GM20000 (cell line): ENCODE data around the gene PAQR3.

Experiments
- DNase-seq: peaks from one replicate; pipeline ENCODE4 v3.0.0; 2012; ENCODE audit warnings: low spot score
- CTCF ChIP-seq: IDR thresholded peaks from 2 replicates; pipeline ENCODE4 v1.5.1; 2012; ENCODE audit warnings: mild to moderate bottlenecking, control low read depth; ENCODE audit errors: extremely low read depth, missing control alignments

Gene PAQR3

GRCh38 chr4:78938868-78939666 is at the start of gene PAQR3:
TSS of gene PAQR3 (minus strand) at chr4:78939438. CDS start at chr4:78939224, 214 bp downstream.
- TF ChIP-seq CTCF: no peak
- DNase-seq: peak; percentile 96

- DNase-seq: no peak
- no peak for TF ChIP-seq CTCF
Measured at GRCh38 chr4:78987683-78988082, 48.4 kb upstream of the PAQR3 start.

GRCh38 chr4:78984593-78984992 is 45.4 kb upstream of the PAQR3 start:
- TF ChIP-seq CTCF: no peak
- no peak for DNase-seq

GRCh38 chr4:78975865-78976264 is 36.6 kb upstream of the PAQR3 start:
- TF ChIP-seq CTCF: no peak
- DNase-seq: no peak

- DNase-seq: no peak
- TF ChIP-seq CTCF: no peak
Measured at GRCh38 chr4:78971776-78972175, 32.5 kb upstream of the PAQR3 start.

- DNase-seq: no peak
- TF ChIP-seq CTCF: no peak
Measured at GRCh38 chr4:78971326-78971725, 32.1 kb upstream of the PAQR3 start.

GRCh38 chr4:78962597-78963115 is 23.4 kb upstream of the PAQR3 start:
- no peak for DNase-seq
- no peak for TF ChIP-seq CTCF
